ENCODE data around the gene TLR9.

GRCh38 chr3:52245322-52246263, 20.1 kb upstream of the TLR9 start, which contains the start of gene PPM1M:
- TF ChIP-seq CTCF (IDR thresholded peaks at IDR 0.05) (peak in 1 of 4 experiments; percentile 15), POLR2A (IDR thresholded peaks at IDR 0.05) (peak in 1 of 2 donors; percentile 46)

All from uterus (tissue), 2 donors.